ENCODE measurements around the gene HSPB6. TPM values are rescaled to one million over a fixed set of nuclear protein-coding genes. Genes with fewer than 3 reads are reported as not detected.

The HSPB6 gene
- total and polyA plus RNA-seq, 7 donors, result 4.4 to 275 (median 59.4) TPM

DNA sequence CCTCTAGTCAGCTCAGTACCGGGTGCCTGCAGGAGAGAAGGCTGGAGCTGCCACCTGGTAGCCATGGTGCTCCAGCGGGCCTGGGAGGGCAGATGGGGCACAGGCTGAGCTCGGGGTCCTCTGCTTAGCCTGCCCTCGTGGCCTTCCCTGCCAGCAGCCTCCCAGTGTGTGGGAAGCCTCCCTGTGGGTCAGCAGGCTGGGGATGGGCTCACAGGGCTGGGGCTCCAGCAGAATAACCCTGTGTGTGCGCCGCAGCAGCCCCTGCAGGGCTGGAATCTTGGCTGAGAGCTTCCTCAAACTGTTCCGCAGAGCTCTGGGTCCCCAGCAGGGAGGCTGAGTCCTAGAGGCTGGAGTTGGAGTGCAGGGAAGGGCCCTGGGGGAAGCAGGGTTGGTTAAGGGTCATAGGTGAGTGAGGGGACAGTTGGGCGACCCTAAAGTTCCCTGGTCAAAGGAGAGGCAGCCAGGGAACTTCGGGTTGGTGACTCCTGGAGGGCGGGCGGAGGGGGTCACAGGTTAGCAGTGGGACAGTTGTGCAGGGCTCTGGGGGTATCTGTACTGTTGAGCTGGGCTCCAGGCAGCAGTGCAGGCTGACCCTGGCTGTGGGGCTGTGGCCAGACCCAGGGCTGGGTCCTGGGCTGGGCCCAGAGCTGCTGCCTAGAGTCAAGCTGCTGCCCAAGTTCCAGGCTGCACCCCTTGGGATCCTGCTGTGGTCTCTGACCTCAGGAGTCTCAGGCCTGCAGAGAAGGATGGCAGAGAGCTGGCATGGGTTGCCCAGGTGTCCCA is 32.6 kb upstream of the HSPB6 start:
- H3K36me3 ChIP-seq, result peaks cover 0 to 10% (median 0%) of the 10 kb centered on the region in 4 donors
- DNase-seq, result no peak
- intact Hi-C loops (cut with DNase I), result no loop called here
- no peak overlapping the region for H3K27ac ChIP-seq
- H3K9me3 ChIP-seq, result no peaks in the 10 kb centered on the region
- no peaks in the 10 kb centered on the region for H3K4me1 ChIP-seq
- no peaks in the 10 kb centered on the region for H3K27me3 ChIP-seq
- TF ChIP-seq POLR2AphosphoS5 (IDR thresholded peaks at IDR 0.05), result no peak
- TF ChIP-seq EP300 (IDR thresholded peaks at IDR 0.05), result no peak
- no peak for TF ChIP-seq POLR2A (IDR thresholded peaks at IDR 0.05)
- 84 to 88% methylated on average over 11 of the region's 11 CpGs for WGBS, 2 donors
- no peak overlapping the region for H3K4me3 ChIP-seq

DNA sequence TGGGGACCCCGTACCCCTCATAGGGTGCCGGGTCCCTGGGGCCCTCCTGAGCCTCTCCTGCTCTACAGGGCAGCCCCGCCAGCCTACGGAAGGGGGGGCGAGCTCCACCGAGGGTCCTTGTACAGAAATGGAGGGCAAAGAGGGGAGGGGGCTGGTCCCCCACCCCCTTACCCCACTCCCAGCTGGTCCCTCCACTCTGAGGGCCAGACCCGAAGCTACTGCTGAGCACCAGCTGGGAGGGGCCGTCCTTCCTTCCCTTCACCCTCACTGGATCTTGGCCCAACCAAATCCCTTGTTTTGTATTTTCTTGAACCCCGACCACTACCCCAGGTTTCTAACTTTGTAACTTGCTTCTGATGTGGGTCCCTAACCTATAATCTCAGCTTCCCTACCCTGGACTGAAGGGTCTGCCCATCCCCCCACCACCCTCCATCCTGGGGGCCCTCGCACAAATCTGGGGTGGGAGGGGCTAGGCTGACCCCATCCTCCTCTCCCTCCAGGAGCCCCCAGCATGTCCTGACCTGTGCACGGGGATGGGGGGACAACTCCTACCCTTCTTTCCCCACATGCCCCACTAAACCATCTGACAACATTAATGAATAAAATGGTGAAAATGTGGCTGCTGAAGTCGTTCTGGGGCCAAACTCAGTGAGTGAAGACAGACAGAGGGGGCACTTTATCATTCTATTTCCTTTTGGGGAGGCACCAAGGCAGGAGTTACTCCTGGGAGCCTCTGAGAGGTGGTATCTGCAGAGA is 31.6 kb upstream of the HSPB6 start:
- Histone ChIP-seq H3K4me1 (no peaks in the 10 kb centered on the region), H3K4me3 (no peak overlapping the region), H3K9me3 (no peaks in the 10 kb centered on the region), H3K36me3 (peaks cover 0 to 10% (median 0%) of the 10 kb centered on the region in 4 donors), H3K27me3 (no peaks in the 10 kb centered on the region), H3K27ac (no peak overlapping the region)
- WGBS, 2 donors, result 86 to 87% methylated on average over 12 of the region's 12 CpGs
- no peak for DNase-seq
- TF ChIP-seq EP300 (IDR thresholded peaks at IDR 0.05) (no peak), POLR2A (IDR thresholded peaks at IDR 0.05) (no peak)
- intact Hi-C loops (cut with DNase I), result no loop called here

DNA sequence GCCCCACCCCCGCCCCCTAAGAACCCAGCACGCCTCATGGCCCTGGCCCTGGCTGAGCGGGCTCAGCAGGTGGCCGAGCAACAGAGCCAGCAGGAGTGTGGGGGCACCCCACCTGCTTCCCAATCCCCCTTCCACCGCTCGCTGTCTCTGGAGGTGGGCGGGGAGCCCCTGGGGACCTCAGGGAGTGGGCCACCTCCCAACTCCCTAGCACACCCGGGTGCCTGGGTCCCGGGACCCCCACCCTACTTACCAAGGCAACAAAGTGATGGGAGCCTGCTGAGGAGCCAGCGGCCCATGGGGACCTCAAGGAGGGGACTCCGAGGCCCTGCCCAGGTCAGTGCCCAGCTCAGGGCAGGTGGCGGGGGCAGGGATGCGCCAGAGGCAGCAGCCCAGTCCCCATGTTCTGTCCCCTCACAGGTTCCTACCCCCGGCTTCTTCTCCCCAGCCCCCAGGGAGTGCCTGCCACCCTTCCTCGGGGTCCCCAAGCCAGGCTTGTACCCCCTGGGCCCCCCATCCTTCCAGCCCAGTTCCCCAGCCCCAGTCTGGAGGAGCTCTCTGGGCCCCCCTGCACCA is 30.5 kb upstream of the HSPB6 start:
- no peaks in the 10 kb centered on the region for H3K9me3 ChIP-seq
- intact Hi-C loops (cut with DNase I), result no loop called here
- H3K27ac ChIP-seq, result no peak overlapping the region
- H3K4me3 ChIP-seq, result no peak overlapping the region
- no peak for DNase-seq
- TF ChIP-seq, protein P1, sequence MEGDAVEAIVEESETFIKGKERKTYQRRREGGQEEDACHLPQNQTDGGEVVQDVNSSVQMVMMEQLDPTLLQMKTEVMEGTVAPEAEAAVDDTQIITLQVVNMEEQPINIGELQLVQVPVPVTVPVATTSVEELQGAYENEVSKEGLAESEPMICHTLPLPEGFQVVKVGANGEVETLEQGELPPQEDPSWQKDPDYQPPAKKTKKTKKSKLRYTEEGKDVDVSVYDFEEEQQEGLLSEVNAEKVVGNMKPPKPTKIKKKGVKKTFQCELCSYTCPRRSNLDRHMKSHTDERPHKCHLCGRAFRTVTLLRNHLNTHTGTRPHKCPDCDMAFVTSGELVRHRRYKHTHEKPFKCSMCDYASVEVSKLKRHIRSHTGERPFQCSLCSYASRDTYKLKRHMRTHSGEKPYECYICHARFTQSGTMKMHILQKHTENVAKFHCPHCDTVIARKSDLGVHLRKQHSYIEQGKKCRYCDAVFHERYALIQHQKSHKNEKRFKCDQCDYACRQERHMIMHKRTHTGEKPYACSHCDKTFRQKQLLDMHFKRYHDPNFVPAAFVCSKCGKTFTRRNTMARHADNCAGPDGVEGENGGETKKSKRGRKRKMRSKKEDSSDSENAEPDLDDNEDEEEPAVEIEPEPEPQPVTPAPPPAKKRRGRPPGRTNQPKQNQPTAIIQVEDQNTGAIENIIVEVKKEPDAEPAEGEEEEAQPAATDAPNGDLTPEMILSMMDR (IDR thresholded peaks at IDR 0.05), result no peak
- no peak for TF ChIP-seq POLR2AphosphoS5 (IDR thresholded peaks at IDR 0.05)
- no peak for TF ChIP-seq POLR2A (IDR thresholded peaks at IDR 0.05)
- TF ChIP-seq EP300 (IDR thresholded peaks at IDR 0.05), result no peak
- H3K4me1 ChIP-seq, result no peaks in the 10 kb centered on the region
- H3K36me3 ChIP-seq, result peaks cover 0 to 14% (median 0%) of the 10 kb centered on the region in 4 donors
- WGBS, 2 donors, result 92 to 95% methylated on average over 15 of the region's 15 CpGs
- H3K27me3 ChIP-seq, result no peaks in the 10 kb centered on the region

DNA sequence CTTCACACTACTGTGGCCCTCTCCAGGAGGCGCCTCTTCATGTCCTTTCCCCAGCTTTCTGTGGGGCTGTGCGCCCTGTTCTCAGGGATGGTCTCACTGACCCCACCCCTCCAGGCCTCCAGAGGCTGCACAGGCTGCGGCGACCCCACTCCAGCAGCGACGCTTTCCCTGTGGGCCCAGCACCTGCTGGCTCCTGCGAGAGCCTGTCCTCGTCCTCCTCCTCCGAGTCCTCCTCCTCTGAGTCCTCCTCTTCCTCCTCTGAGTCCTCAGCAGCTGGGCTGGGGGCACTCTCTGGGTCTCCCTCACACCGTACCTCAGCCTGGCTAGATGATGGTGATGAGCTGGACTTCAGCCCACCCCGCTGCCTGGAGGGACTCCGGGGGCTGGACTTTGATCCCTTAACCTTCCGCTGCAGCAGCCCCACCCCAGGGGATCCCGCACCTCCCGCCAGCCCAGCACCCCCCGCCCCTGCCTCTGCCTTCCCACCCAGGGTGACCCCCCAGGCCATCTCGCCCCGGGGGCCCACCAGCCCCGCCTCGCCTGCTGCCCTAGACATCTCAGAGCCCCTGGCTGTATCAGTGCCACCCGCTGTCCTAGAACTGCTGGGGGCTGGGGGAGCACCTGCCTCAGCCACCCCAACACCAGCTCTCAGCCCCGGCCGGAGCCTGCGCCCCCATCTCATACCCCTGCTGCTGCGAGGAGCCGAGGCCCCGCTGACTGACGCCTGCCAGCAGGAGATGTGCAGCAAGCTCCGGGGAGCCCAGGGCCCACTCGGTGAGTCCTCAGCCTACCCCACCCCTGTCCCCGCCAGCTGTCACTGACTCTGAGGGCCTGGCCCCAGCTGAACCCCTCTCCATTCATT is 29.7 kb upstream of the HSPB6 start:
- Histone ChIP-seq H3K4me3 (no peak overlapping the region), H3K27ac (no peak overlapping the region), H3K36me3 (peaks cover 0 to 22% (median under 1%) of the 10 kb centered on the region in 4 donors), H3K4me1 (no peaks in the 10 kb centered on the region), H3K9me3 (no peaks in the 10 kb centered on the region), H3K27me3 (no peaks in the 10 kb centered on the region)
- 76 to 87% methylated on average over 31 of the region's 31 CpGs for WGBS, 2 donors
- TF ChIP-seq POLR2A (IDR thresholded peaks at IDR 0.05) (no peak), EP300 (IDR thresholded peaks at IDR 0.05) (no peak), POLR2AphosphoS5 (IDR thresholded peaks at IDR 0.05) (no peak)
- TF ChIP-seq, protein P1 (IDR thresholded peaks at IDR 0.05), result no peak
- intact Hi-C loops (cut with DNase I), result no loop called here
- no peak for DNase-seq

DNA sequence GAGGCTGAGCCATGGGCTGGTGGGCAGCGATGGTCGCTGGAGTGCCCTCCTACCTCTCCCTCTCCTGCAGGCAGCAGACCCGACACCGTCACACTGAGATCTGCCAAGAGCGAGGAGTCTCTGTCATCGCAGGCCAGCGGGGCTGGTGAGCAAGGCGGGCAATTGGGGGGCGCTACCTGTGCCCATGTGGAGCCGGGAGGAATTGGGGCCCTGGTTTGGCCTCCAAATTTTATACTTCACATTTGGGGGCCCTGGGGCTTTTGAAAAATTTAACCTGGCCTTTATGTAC is 28.5 kb upstream of the HSPB6 start:
- H3K4me1 ChIP-seq, result no peaks in the 10 kb centered on the region
- H3K9me3 ChIP-seq, result no peaks in the 10 kb centered on the region
- no peak for TF ChIP-seq POLR2A (IDR thresholded peaks at IDR 0.05)
- no peak for TF ChIP-seq POLR2AphosphoS5 (IDR thresholded peaks at IDR 0.05)
- TF ChIP-seq, protein P1 (IDR thresholded peaks at IDR 0.05), result no peak
- TF ChIP-seq EP300 (IDR thresholded peaks at IDR 0.05), result no peak
- H3K27ac ChIP-seq, result no peak overlapping the region
- WGBS, 2 donors, result 92 to 95% methylated on average over 10 of the region's 10 CpGs
- peaks cover 9 to 34% (median 11%) of the 10 kb centered on the region in 4 donors for H3K36me3 ChIP-seq
- no peaks in the 10 kb centered on the region for H3K27me3 ChIP-seq
- no peak overlapping the region for H3K4me3 ChIP-seq
- no peak for DNase-seq
- intact Hi-C loops (cut with DNase I), result no loop called here

Data from sigmoid colon (tissue), 7 donors.